ENCODE data around the gene GRM1.

Gene GRM1

DNA sequence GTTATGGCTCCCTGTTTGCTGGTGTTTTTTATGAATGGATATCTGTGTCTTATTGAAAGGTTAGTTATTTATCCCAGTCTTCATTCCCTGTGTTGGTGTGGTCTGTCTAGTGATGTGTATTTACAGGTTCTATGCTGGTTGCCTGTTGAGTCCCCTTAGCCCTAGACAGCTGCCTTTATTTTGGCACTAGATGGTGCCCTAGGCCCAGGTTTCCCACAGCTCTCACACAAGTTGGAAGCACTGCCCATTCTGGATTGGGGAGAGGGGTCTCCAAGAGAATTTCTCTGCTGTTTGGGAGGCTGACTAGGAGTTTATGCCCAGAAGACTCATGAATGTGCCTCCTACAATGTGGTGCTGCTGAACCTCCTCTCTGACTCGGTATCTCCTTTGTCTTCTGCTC lies 12.4 kb downstream of the GRM1 start:
- in situ Hi-C loops (cut with HindIII; ENCODE audit: low pct_ligation_motif_present, low sequenced_read_pairs) = no loop called here
- TF ChIP-seq CTCF (IDR thresholded peaks at IDR 0.05; ENCODE audit: low read depth, low read length, missing control alignments) = peak; percentile 42
- H3K27ac ChIP-seq = no peak overlapping the region
- DNase-seq = peak; percentile 5
- no peaks in the 10 kb centered on the region for H3K27me3 ChIP-seq (replicated peaks)
- H3K36me3 ChIP-seq (replicated peaks) = no peaks in the 10 kb centered on the region
- no peak overlapping the region for H3K4me3 ChIP-seq (ENCODE audit: low read depth, low read length)

GRCh38 chr6:146047371-146047770 lies 18.5 kb downstream of the GRM1 start:
- in situ Hi-C loops (cut with HindIII; ENCODE audit: low pct_ligation_motif_present, low sequenced_read_pairs) = no loop called here
- no peak for TF ChIP-seq CTCF (IDR thresholded peaks at IDR 0.05; ENCODE audit: low read depth, low read length, missing control alignments)
- DNase-seq = no peak
- Histone ChIP-seq H3K36me3 (replicated peaks) (no peaks in the 10 kb centered on the region), H3K4me3 (ENCODE audit: low read depth, low read length) (no peak overlapping the region), H3K27ac (no peak overlapping the region), H3K27me3 (replicated peaks) (no peaks in the 10 kb centered on the region)

DNA sequence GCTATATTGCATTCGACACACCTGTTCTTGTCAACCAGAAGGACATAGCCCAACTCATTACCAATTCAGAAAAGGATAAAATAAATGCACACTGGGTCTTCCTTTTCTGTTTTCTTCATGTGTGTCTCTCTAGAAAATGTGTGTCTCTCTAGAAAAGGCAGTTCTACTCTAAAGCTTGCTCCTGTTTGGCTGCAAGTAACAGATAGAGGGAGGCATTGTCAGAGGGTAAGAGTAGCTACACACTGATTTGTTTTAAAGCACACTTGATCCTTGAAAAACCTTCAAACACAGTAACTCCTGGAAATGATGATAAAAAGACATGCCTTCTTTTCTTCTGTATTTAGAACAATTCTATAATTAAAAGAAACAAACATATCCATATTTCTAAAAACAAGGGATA lies 21.3 kb downstream of the GRM1 start:
- H3K27ac ChIP-seq = no peak overlapping the region
- no peak overlapping the region for H3K4me3 ChIP-seq (ENCODE audit: low read depth, low read length)
- no peaks in the 10 kb centered on the region for H3K36me3 ChIP-seq (replicated peaks)
- no peaks in the 10 kb centered on the region for H3K27me3 ChIP-seq (replicated peaks)
- DNase-seq = no peak
- in situ Hi-C loops (cut with HindIII; ENCODE audit: low pct_ligation_motif_present, low sequenced_read_pairs) = no loop called here
- no peak for TF ChIP-seq CTCF (IDR thresholded peaks at IDR 0.05; ENCODE audit: low read depth, low read length, missing control alignments)

- Histone ChIP-seq H3K36me3 (replicated peaks) (no peaks in the 10 kb centered on the region), H3K27ac (no peak overlapping the region), H3K4me3 (ENCODE audit: low read depth, low read length) (no peak overlapping the region), H3K27me3 (replicated peaks) (no peaks in the 10 kb centered on the region)
- no peak for TF ChIP-seq CTCF (IDR thresholded peaks at IDR 0.05; ENCODE audit: low read depth, low read length, missing control alignments)
- DNase-seq = no peak
- in situ Hi-C loops (cut with HindIII; ENCODE audit: low pct_ligation_motif_present, low sequenced_read_pairs) = no loop called here
Observed at GRCh38 chr6:146056506-146056905, 27.6 kb downstream of the GRM1 start.

- TF ChIP-seq CTCF (IDR thresholded peaks at IDR 0.05; ENCODE audit: low read depth, low read length, missing control alignments) = no peak
- Histone ChIP-seq H3K27ac (no peak overlapping the region), H3K4me3 (ENCODE audit: low read depth, low read length) (no peak overlapping the region), H3K27me3 (replicated peaks) (no peaks in the 10 kb centered on the region), H3K36me3 (replicated peaks) (no peaks in the 10 kb centered on the region)
- in situ Hi-C loops (cut with HindIII; ENCODE audit: low pct_ligation_motif_present, low sequenced_read_pairs) = no loop called here
- DNase-seq = no peak
Observed at GRCh38 chr6:146065690-146066089, 36.8 kb downstream of the GRM1 start.

GRCh38 chr6:146066506-146066905 lies 37.6 kb downstream of the GRM1 start:
- Histone ChIP-seq H3K27ac (no peak overlapping the region), H3K4me3 (ENCODE audit: low read depth, low read length) (no peak overlapping the region), H3K36me3 (replicated peaks) (no peaks in the 10 kb centered on the region), H3K27me3 (replicated peaks) (no peaks in the 10 kb centered on the region)
- in situ Hi-C loops (cut with HindIII; ENCODE audit: low pct_ligation_motif_present, low sequenced_read_pairs) = no loop called here
- TF ChIP-seq CTCF (IDR thresholded peaks at IDR 0.05; ENCODE audit: low read depth, low read length, missing control alignments) = no peak
- DNase-seq = no peak
